Endothelial cell (in vitro differentiated cells): ENCODE results near the gene PRKAG2. TPM values are rescaled to one million over a fixed set of nuclear protein-coding genes. Genes with fewer than 3 reads are reported as not detected.
A peak's percentile ranks its signal among the peaks of the same experiment; 100 is the strongest.

Source experiments
- DNase-seq: peaks from one replicate; pipeline ENCODE4 v3.0.0; 2021; ENCODE audit warnings: low spot score
- H3K27ac Mint-ChIP-seq: one replicate; pipeline ENCODE4 v1.8.0; 2021; ENCODE audit warnings: mixed read lengths, inconsistent platforms; ENCODE audit not compliant: unreplicated experiment
- H3K27me3 Mint-ChIP-seq: one replicate; pipeline ENCODE4 v1.8.0; 2021; ENCODE audit warnings: mild to moderate bottlenecking, moderate library complexity, mixed read lengths, inconsistent platforms; ENCODE audit not compliant: unreplicated experiment
- H3K36me3 Mint-ChIP-seq: one replicate; pipeline ENCODE4 v1.8.0; 2021; ENCODE audit warnings: mild to moderate bottlenecking, low read depth, mixed read lengths, inconsistent platforms; ENCODE audit not compliant: unreplicated experiment
- H3K4me1 Mint-ChIP-seq: one replicate; pipeline ENCODE4 v1.8.0; 2021; ENCODE audit warnings: mild to moderate bottlenecking, mixed read lengths, inconsistent platforms; ENCODE audit not compliant: unreplicated experiment
- H3K4me3 Mint-ChIP-seq: one replicate; pipeline ENCODE4 v1.8.0; 2021; ENCODE audit warnings: mild to moderate bottlenecking, mixed read lengths, inconsistent platforms; ENCODE audit not compliant: unreplicated experiment
- H3K9me3 Mint-ChIP-seq: one replicate; pipeline ENCODE4 v1.8.0; 2021; ENCODE audit warnings: mixed read lengths, inconsistent platforms; ENCODE audit not compliant: unreplicated experiment
- CTCF ChIP-seq: fragments of 200-600 bp; sonication (generic); IDR thresholded peaks from one replicate; pipeline ENCODE4 v1.5.0; 2021; ENCODE audit warnings: antibody characterized with exemption; ENCODE audit not compliant: unreplicated experiment
- total RNA-seq: library from RNA; stranded (reverse); fragmentation: NEBNext Ultra II Directional; extraction: Animal tissue kit (Norgen Biotek cat#: 25700); gene quantifications from one replicate; pipeline ENCODE4 v1.2.1, GENCODE V29; 2021; ENCODE audit not compliant: unreplicated experiment

Gene PRKAG2
- total RNA-seq, 1 donor from 2014 or later: 16.0 TPM

- Mint-ChIP-seq H3K4me3 (no peak overlapping the region), H3K9me3 (no peaks in the 10 kb centered on the region), H3K27me3 (peaks cover 7% of the 10 kb centered on the region), H3K36me3 (no peaks in the 10 kb centered on the region), H3K4me1 (peaks cover 34% of the 10 kb centered on the region), H3K27ac (no peak overlapping the region)
- TF ChIP-seq CTCF: no peak
- DNase-seq: no peak
These were observed 83.4 kb downstream of the PRKAG2 start for GRCh38 chr7:151793531-151793951.

- peaks cover 34% of the 10 kb centered on the region for H3K4me1 Mint-ChIP-seq
- H3K27me3 Mint-ChIP-seq: peaks cover 10% of the 10 kb centered on the region
- TF ChIP-seq CTCF: no peak
- no peaks in the 10 kb centered on the region for H3K9me3 Mint-ChIP-seq
- H3K4me3 Mint-ChIP-seq: no peak overlapping the region
- no peaks in the 10 kb centered on the region for H3K36me3 Mint-ChIP-seq
- no peak overlapping the region for H3K27ac Mint-ChIP-seq
- no peak for DNase-seq
These were observed 84.3 kb downstream of the PRKAG2 start for GRCh38 chr7:151792636-151793035.

- H3K4me3 Mint-ChIP-seq: no peak overlapping the region
- no peak for TF ChIP-seq CTCF
- H3K4me1 Mint-ChIP-seq: peaks cover 34% of the 10 kb centered on the region
- H3K27me3 Mint-ChIP-seq: peaks cover 10% of the 10 kb centered on the region
- H3K27ac Mint-ChIP-seq: no peak overlapping the region
- H3K9me3 Mint-ChIP-seq: no peaks in the 10 kb centered on the region
- no peaks in the 10 kb centered on the region for H3K36me3 Mint-ChIP-seq
- no peak for DNase-seq
These were observed 84.8 kb downstream of the PRKAG2 start for GRCh38 chr7:151792086-151792485.

- H3K4me1 Mint-ChIP-seq: peaks cover 32% of the 10 kb centered on the region
- H3K27ac Mint-ChIP-seq: peak overlapping the region; percentile 43
- DNase-seq: no peak
- no peak for TF ChIP-seq CTCF
- no peaks in the 10 kb centered on the region for H3K9me3 Mint-ChIP-seq
- no peak overlapping the region for H3K4me3 Mint-ChIP-seq
- H3K27me3 Mint-ChIP-seq: peaks cover 12% of the 10 kb centered on the region
- no peaks in the 10 kb centered on the region for H3K36me3 Mint-ChIP-seq
These were observed 85.9 kb downstream of the PRKAG2 start for GRCh38 chr7:151790830-151791620.

- no peak for DNase-seq
- Mint-ChIP-seq H3K4me3 (no peak overlapping the region), H3K27me3 (peaks cover 12% of the 10 kb centered on the region), H3K36me3 (no peaks in the 10 kb centered on the region), H3K9me3 (no peaks in the 10 kb centered on the region), H3K4me1 (peaks cover 31% of the 10 kb centered on the region), H3K27ac (no peak overlapping the region)
- TF ChIP-seq CTCF: no peak
These were observed 86.7 kb downstream of the PRKAG2 start for GRCh38 chr7:151790095-151790829.
